ENCODE results near the gene SLC7A6OS.

Gene SLC7A6OS

DNA sequence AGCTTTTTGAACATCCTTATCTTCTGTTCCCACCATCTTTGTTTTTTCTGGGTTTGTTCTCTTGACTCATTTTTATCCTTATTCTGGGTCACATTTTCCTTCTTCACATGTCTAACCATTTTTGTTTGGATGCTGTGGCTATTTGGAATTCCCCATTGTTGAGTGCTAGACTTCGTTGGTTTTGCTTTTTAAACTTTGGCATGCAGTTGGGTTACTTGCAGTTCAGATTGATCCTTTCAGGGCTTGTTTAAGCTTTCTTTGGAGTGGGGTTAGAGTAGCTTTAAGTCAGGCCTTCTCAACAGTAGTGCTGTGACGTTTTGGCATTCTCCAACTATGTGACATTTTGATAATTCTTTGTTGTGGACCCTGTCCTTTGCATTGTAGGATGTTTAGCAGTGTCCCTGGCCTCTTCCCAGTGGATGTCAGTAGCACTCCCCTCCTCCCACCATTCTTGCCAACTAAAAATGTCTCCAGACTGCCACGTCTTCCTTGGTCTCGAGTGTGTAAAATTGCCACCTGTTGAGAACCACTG, 21.2 kb upstream of the SLC7A6OS start:
- H3K9me3 Mint-ChIP-seq, result no peaks in the 10 kb centered on the region
- H3K4me3 Mint-ChIP-seq, result no peak overlapping the region
- H3K27ac Mint-ChIP-seq, result peak overlapping the region; percentile 70
- DNase-seq (no peak), ATAC-seq (replicated peaks) (no peak)
- H3K4me1 Mint-ChIP-seq, result peaks cover 14 to 24% of the 10 kb centered on the region in 2 donors
- H3K27me3 Mint-ChIP-seq, result no peaks in the 10 kb centered on the region
- H3K36me3 Mint-ChIP-seq, result peaks cover 28 to 46% of the 10 kb centered on the region in 2 donors

DNA sequence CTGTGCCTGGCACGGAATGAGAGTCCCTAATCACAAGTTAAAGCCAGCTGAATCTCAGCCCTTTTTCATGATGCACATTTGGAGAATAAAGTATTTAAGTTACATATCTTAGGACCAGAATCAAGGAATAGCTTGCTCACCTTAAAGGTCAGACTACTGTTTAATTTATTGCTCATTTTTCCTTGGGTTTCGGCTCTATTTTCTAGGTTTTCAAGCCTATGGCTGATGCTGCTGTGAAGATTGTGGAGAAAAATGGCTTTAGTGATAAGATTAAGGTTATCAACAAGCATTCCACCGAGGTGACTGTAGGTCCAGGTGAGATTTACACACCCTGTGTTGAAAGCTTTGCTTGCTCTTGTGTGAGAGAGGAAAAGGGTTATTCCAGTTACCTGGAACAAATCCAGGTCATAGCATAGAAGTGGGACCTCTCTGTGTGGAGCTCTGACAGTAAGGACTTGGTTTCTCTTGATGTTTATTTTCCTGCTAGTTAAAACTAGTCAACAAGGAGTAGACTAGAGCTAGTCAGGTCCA, 18.2 kb upstream of the SLC7A6OS start:
- H3K9me3 Mint-ChIP-seq, result no peaks in the 10 kb centered on the region
- DNase-seq (no peak), ATAC-seq (replicated peaks) (no peak)
- H3K4me3 Mint-ChIP-seq, result no peak overlapping the region
- peaks cover 21 to 34% of the 10 kb centered on the region in 2 donors for H3K36me3 Mint-ChIP-seq
- no peaks in the 10 kb centered on the region for H3K27me3 Mint-ChIP-seq
- H3K4me1 Mint-ChIP-seq, result peaks cover 14 to 24% of the 10 kb centered on the region in 2 donors
- H3K27ac Mint-ChIP-seq, result no peak overlapping the region

GRCh38 chr16:68328151-68328859, 17.6 kb upstream of the SLC7A6OS start:
- Mint-ChIP-seq H3K27ac (no peak overlapping the region), H3K4me1 (peaks cover 14 to 24% of the 10 kb centered on the region in 2 donors)

GRCh38 chr16:68324780-68325357, 14.1 kb upstream of the SLC7A6OS start:
- Mint-ChIP-seq H3K27ac (no peak overlapping the region), H3K4me1 (peaks cover 7 to 11% of the 10 kb centered on the region in 2 donors), H3K27me3 (no peaks in the 10 kb centered on the region), H3K9me3 (no peaks in the 10 kb centered on the region), H3K4me3 (no peak overlapping the region), H3K36me3 (peaks cover 23 to 30% of the 10 kb centered on the region in 2 donors)
- DNase-seq, result no peak
- no peak for ATAC-seq (replicated peaks)

More at GRCh38 chr16:68328151-68328859, 17.6 kb upstream of the SLC7A6OS start:
- no peak overlapping the region for H3K4me3 Mint-ChIP-seq
- H3K9me3 Mint-ChIP-seq, result no peaks in the 10 kb centered on the region
- DNase-seq, result peak; percentile 71
- H3K36me3 Mint-ChIP-seq, result peaks cover 23 to 37% of the 10 kb centered on the region in 2 donors
- ATAC-seq (replicated peaks), result peak; percentile 93 to 94
- H3K27me3 Mint-ChIP-seq, result no peaks in the 10 kb centered on the region

- Mint-ChIP-seq H3K9me3 (no peaks in the 10 kb centered on the region), H3K27me3 (no peaks in the 10 kb centered on the region), H3K4me1 (peaks cover 9 to 16% of the 10 kb centered on the region in 2 donors), H3K36me3 (peaks cover 26 to 33% of the 10 kb centered on the region in 2 donors), H3K4me3 (no peak overlapping the region), H3K27ac (peak overlapping the region; percentile 2)
- no peak for DNase-seq
- no peak for ATAC-seq (replicated peaks)
Observed at GRCh38 chr16:68324336-68324735, 13.6 kb upstream of the SLC7A6OS start.

GRCh38 chr16:68319185-68319908, 8.6 kb upstream of the SLC7A6OS start:
- peaks cover 13 to 15% of the 10 kb centered on the region in 2 donors for H3K4me1 Mint-ChIP-seq
- no peaks in the 10 kb centered on the region for H3K9me3 Mint-ChIP-seq
- H3K4me3 Mint-ChIP-seq, result no peak overlapping the region
- peak; percentile 20 for DNase-seq
- H3K36me3 Mint-ChIP-seq, result peaks cover 41 to 46% of the 10 kb centered on the region in 2 donors
- H3K27me3 Mint-ChIP-seq, result no peaks in the 10 kb centered on the region
- ATAC-seq (replicated peaks), result peak; percentile 82 to 100
- peak overlapping the region; percentile 86 for H3K27ac Mint-ChIP-seq

DNA sequence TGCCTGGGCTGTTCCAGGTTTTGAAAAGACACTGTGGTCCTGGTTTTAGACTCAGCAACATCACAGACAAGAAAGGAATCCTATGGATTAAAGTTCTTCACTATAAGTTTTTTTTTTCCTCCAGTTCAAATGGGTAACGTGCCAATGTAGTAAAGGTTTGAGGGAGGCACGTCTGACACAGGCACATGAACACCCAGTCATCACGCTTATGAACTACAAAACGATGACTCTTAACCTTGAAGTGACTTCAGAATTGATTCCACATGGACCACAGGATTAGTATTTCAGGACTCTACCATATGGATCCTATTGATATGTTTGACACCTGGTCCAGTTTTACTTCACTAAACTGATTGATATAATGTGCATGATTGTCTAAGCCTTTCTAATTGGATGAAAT, 2.4 kb upstream of the SLC7A6OS start:
- H3K36me3 Mint-ChIP-seq, result peaks cover 27 to 33% of the 10 kb centered on the region in 2 donors
- no peak for DNase-seq
- ATAC-seq (replicated peaks), result no peak
- peaks cover 17 to 34% of the 10 kb centered on the region in 2 donors for H3K4me1 Mint-ChIP-seq
- no peak overlapping the region for H3K4me3 Mint-ChIP-seq
- H3K9me3 Mint-ChIP-seq, result no peaks in the 10 kb centered on the region
- H3K27ac Mint-ChIP-seq, result no peak overlapping the region
- no peaks in the 10 kb centered on the region for H3K27me3 Mint-ChIP-seq

DNA sequence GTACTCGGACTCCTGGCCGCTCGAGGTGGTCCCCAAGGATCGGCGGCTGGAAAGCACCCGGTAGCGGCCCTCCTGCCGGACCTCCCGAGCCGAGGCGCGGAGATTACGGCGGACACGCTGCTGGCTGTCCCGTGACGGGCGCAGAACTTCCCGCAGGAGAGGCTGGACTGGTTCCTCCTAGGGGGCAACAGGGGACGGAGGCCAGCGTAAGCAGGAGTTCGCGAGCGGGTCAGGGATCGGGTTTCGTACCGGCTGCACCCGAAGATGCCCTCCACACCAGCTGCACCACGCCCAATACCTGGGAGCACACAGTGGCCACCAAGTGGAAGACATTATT, 341 bp downstream of the SLC7A6OS start:
- no peak for ATAC-seq (replicated peaks)
- DNase-seq, result no peak
- H3K27me3 Mint-ChIP-seq, result no peaks in the 10 kb centered on the region
- H3K27ac Mint-ChIP-seq, result peak overlapping the region; percentile 97
- no peaks in the 10 kb centered on the region for H3K9me3 Mint-ChIP-seq
- peak overlapping the region; percentile 98 to 99 for H3K4me3 Mint-ChIP-seq
- H3K4me1 Mint-ChIP-seq, result peaks cover 17 to 39% of the 10 kb centered on the region in 2 donors
- peaks cover 24% of the 10 kb centered on the region in 2 donors for H3K36me3 Mint-ChIP-seq

DNA sequence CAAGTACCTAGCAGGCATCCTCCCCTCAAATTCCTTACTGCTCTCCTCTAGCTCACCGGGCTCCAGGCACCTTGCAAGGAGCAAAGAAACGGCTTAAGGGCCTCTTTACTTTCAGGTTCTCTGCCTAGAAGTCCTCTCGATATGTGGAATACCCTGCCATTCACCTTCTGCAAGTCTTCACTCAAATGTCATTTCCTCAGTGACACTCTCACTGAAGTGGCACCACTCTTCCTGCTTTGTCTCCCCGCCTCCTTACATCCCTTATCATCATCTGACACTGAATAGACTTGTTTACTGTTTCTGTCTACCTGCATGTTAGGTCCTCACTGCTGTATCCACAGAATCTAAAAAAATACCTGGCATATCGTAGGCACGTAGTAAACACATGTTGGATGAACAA, 947 bp downstream of the SLC7A6OS start:
- peaks cover 20 to 45% of the 10 kb centered on the region in 2 donors for H3K4me1 Mint-ChIP-seq
- DNase-seq, result no peak
- ATAC-seq (replicated peaks), result no peak
- peak overlapping the region; percentile 97 for H3K27ac Mint-ChIP-seq
- peaks cover 21 to 25% of the 10 kb centered on the region in 2 donors for H3K36me3 Mint-ChIP-seq
- peak overlapping the region; percentile 98 to 99 for H3K4me3 Mint-ChIP-seq
- H3K27me3 Mint-ChIP-seq, result no peaks in the 10 kb centered on the region
- no peaks in the 10 kb centered on the region for H3K9me3 Mint-ChIP-seq

DNA sequence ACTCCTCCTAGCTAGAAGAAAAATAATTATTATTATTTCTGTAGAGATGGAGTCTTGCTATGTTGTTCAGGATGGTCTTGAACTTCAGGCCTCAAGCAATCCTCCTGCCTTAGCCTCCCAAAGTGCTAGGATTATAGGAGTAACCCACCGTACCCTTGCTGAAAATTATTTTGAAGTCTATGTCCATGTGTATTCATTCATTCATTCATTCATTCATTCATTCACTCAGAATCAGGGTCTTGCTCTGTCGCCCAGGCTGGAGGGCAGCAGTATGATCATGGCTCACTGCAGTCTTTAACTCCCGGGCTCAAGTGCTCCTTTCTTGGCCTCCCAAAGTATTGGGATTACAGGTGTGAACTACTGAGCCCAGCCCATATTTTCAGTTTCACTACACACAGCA, 4.1 kb downstream of the SLC7A6OS start:
- H3K27me3 Mint-ChIP-seq, result no peaks in the 10 kb centered on the region
- no peak overlapping the region for H3K4me3 Mint-ChIP-seq
- H3K27ac Mint-ChIP-seq, result no peak overlapping the region
- DNase-seq (no peak), ATAC-seq (replicated peaks) (no peak)
- H3K4me1 Mint-ChIP-seq, result peaks cover 13 to 46% of the 10 kb centered on the region in 2 donors
- no peaks in the 10 kb centered on the region for H3K9me3 Mint-ChIP-seq
- H3K36me3 Mint-ChIP-seq, result peaks cover 36 to 39% of the 10 kb centered on the region in 2 donors

DNA sequence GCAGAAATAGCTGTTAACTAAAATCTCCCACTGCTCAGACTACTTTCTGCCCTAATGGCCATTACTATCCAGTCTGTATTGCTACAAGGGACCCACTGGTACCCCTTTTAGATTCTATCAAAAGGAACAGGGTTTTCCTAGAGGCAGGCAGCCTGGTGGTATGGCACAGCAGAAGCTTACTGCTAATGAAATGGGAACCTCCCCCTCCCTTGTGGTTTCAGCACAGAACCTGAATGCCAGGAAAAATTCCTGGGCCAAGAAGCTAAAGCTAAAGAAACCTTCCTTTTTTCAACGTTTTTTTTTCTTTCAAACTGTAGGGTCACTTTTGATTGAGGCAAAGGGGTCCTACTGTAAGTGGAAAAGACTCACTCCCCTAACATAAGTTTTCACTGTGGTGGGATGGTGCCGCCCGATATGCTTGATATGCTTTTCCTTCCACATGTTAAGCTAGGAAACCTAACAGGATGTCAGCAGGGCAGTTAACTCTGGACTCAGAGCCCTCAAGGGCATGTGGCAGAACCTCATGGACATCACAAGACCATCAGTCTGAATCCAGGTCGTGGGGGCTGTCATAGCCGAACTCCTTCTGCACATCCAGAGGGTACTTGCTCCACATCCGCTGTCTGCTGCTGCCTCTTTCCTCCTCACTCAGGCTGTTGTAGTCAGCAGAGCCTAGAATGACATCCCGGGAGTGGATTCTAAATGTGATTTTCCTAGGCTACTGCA, 9.8 kb downstream of the SLC7A6OS start:
- Mint-ChIP-seq H3K9me3 (no peaks in the 10 kb centered on the region), H3K27ac (peak overlapping the region; percentile 37), H3K27me3 (no peaks in the 10 kb centered on the region), H3K4me1 (peaks cover 16 to 63% of the 10 kb centered on the region in 2 donors), H3K36me3 (peaks cover 44 to 65% of the 10 kb centered on the region in 2 donors), H3K4me3 (no peak overlapping the region)
- peak in 1 of 2 donors; percentile 28 for ATAC-seq (replicated peaks)
- no peak for DNase-seq

GRCh38 chr16:68299571-68300453, 10.9 kb downstream of the SLC7A6OS start:
- Mint-ChIP-seq H3K36me3 (peaks cover 44 to 68% of the 10 kb centered on the region in 2 donors), H3K27me3 (no peaks in the 10 kb centered on the region), H3K9me3 (no peaks in the 10 kb centered on the region), H3K27ac (peak overlapping the region; percentile 85), H3K4me3 (no peak overlapping the region), H3K4me1 (peaks cover 13 to 54% of the 10 kb centered on the region in 2 donors)
- DNase-seq (no peak), ATAC-seq (replicated peaks) (no peak)

Measured in stimulated activated naive B cell treated with anti-CD40 and anti-IgM and Interleukin-4, amounts not matched to agents 10 μg/mL and 1 μg/mL and 100 μg/mL, for 72 hours (primary cell).